Measurements from ENCODE around the gene PPP1R9A. TPM values are rescaled to one million over a fixed set of nuclear protein-coding genes. Genes with fewer than 3 reads are reported as not detected.

PPP1R9A gene
- total RNA-seq, 4 donors from 2014 or later: 0.51 to 2.7 (median 1.4) TPM

- DNase-seq (ENCODE audit: low spot score in 2 of 2): no peak
- no peak for TF ChIP-seq POLR2A (IDR thresholded peaks at IDR 0.05)
- TF ChIP-seq CTCF (IDR thresholded peaks at IDR 0.05): no peak
- intact Hi-C loops (cut with DNase I; ENCODE audit: low total_unique reads): no loop called here
- H3K4me3 ChIP-seq (ENCODE audit: low read depth, poor library complexity, severe bottlenecking): no peak overlapping the region
- WGBS, 2 donors: 38 to 41% methylated on average over 1 of the region's 1 CpG
Measured at GRCh38 chr7:95055295-95055694, 147.9 kb downstream of the PPP1R9A start.

GRCh38 chr7:95056107-95056739 is 148.8 kb downstream of the PPP1R9A start:
- DNase-seq (ENCODE audit: low spot score in 2 of 2): no peak
- no peak overlapping the region for H3K4me3 ChIP-seq (ENCODE audit: low read depth, poor library complexity, severe bottlenecking)
- intact Hi-C loops (cut with DNase I; ENCODE audit: low total_unique reads): no loop called here
- TF ChIP-seq CTCF (IDR thresholded peaks at IDR 0.05) (no peak), POLR2A (IDR thresholded peaks at IDR 0.05) (no peak)
- 70 to 74% methylated on average over 1 of the region's 1 CpG for WGBS, 2 donors

GRCh38 chr7:95056901-95057300 is 149.5 kb downstream of the PPP1R9A start:
- no peak overlapping the region for H3K4me3 ChIP-seq (ENCODE audit: low read depth, poor library complexity, severe bottlenecking)
- TF ChIP-seq POLR2A (IDR thresholded peaks at IDR 0.05): no peak
- TF ChIP-seq CTCF (IDR thresholded peaks at IDR 0.05): no peak
- intact Hi-C loops (cut with DNase I; ENCODE audit: low total_unique reads): no loop called here
- DNase-seq (ENCODE audit: low spot score in 2 of 2): no peak

- no peak for TF ChIP-seq POLR2A (IDR thresholded peaks at IDR 0.05)
- TF ChIP-seq CTCF (IDR thresholded peaks at IDR 0.05): no peak
- intact Hi-C loops (cut with DNase I; ENCODE audit: low total_unique reads): no loop called here
- 62 to 69% methylated on average over 4 of the region's 4 CpGs for WGBS, 2 donors
- no peak for DNase-seq (ENCODE audit: low spot score in 2 of 2)
- H3K4me3 ChIP-seq (ENCODE audit: low read depth, poor library complexity, severe bottlenecking): no peak overlapping the region
Measured at GRCh38 chr7:95059842-95060313, 152.5 kb downstream of the PPP1R9A start.

GRCh38 chr7:95062901-95063300 is 155.5 kb downstream of the PPP1R9A start:
- H3K4me3 ChIP-seq (ENCODE audit: low read depth, poor library complexity, severe bottlenecking): no peak overlapping the region
- intact Hi-C loops (cut with DNase I; ENCODE audit: low total_unique reads): no loop called here
- DNase-seq (ENCODE audit: low spot score in 2 of 2): no peak
- TF ChIP-seq POLR2A (IDR thresholded peaks at IDR 0.05) (no peak), CTCF (IDR thresholded peaks at IDR 0.05) (no peak)
